ENCODE data around the gene CD58. TPM values are rescaled to one million over a fixed set of nuclear protein-coding genes. Genes with fewer than 3 reads are reported as not detected.
"Not testable (repeated sequence)": the region's sequence is repeated elsewhere in the genome, so short reads cannot be mapped to it uniquely, and the experiment has no call there.

Gene CD58
- total and polyA plus RNA-seq, 2 of the 4 experiments (the other 2 are of a cell fraction) = 5.4 to 5.7 TPM

- H2BK5ac ChIP-seq (ENCODE audit: low read depth, low read length, poor library complexity, severe bottlenecking) = not testable (repeated sequence)
- WGBS, 2 experiments (ENCODE audit: extremely low coverage in 2 of 2, insufficient read length in 1 of 2) = no CpG with 5 or more reads among the region's 3 CpGs
Measured at GRCh38 chr1:116620392-116620791, 49.6 kb upstream of the CD58 start.

GRCh38 chr1:116619106-116619505 lies 48.3 kb upstream of the CD58 start:
- H3K9me1 ChIP-seq (ENCODE audit: insufficient read depth, low read length); H3K18ac ChIP-seq (ENCODE audit: low read depth, low read length); DNase-seq; H3K36me3 ChIP-seq (ENCODE audit: control insufficient read depth, insufficient read depth, low read length); H3K4me2 ChIP-seq (ENCODE audit: low read depth, low read length); H3K79me1 ChIP-seq (ENCODE audit: low read depth in 1 of 2, low read length in 2 of 2); H2BK5ac ChIP-seq (ENCODE audit: low read depth, low read length, poor library complexity, severe bottlenecking); H4K8ac ChIP-seq (ENCODE audit: low read depth in 2 of 2, low read length in 2 of 2); ATAC-seq (ENCODE audit: low read depth); H4K20me1 ChIP-seq (ENCODE audit: insufficient read depth, low read length); H2AK9ac ChIP-seq (replicated peaks; ENCODE audit: low read depth, low read length, poor library complexity); H4K91ac ChIP-seq (ENCODE audit: insufficient read depth, low read depth, low read length); H3K9ac ChIP-seq (ENCODE audit: low read depth, low read length); H2AFZ ChIP-seq (replicated peaks; ENCODE audit: low read length, poor library complexity); H3K27ac ChIP-seq (ENCODE audit: insufficient read depth, low read length); in situ Hi-C loops (cut with MboI; ENCODE audit: low sequenced_read_pairs); CTCF ChIA-PET; H3K4ac ChIP-seq (ENCODE audit: low read depth, low read length); H3K27me3 ChIP-seq (ENCODE audit: control insufficient read depth, insufficient read depth, low read length); H3K56ac ChIP-seq (ENCODE audit: extremely low read depth, insufficient read depth, low read length); H3K4me1 ChIP-seq (ENCODE audit: control insufficient read depth, insufficient read depth, low read length); POLR2A ChIA-PET (ENCODE audit: unreplicated experiment); H4K5ac ChIP-seq (ENCODE audit: low read depth, low read length); H2BK15ac ChIP-seq (ENCODE audit: low read depth, low read length); H3K4me3 ChIP-seq (ENCODE audit: insufficient read depth, low read depth, low read length); H2BK20ac ChIP-seq (ENCODE audit: low read depth, low read length); BruUV-seq (replicated peaks); H3K14ac ChIP-seq (replicated peaks; ENCODE audit: low read depth, low read length); H2BK120ac ChIP-seq (ENCODE audit: low read depth, low read length); intact Hi-C loops (cut with micrococcal nuclease); dilution Hi-C loops (cut with HindIII; ENCODE audit: low sequenced_read_pairs, unreplicated experiment); H2AK5ac ChIP-seq (ENCODE audit: low read depth, low read length); H3K9me3 ChIP-seq (ENCODE audit: control insufficient read depth, insufficient read depth, low read length); H3K23ac ChIP-seq (ENCODE audit: low read depth, low read length): not testable (repeated sequence)
- WGBS, 2 experiments (ENCODE audit: extremely low coverage in 2 of 2, insufficient read length in 1 of 2) = no CpG with 5 or more reads among the region's 4 CpGs

More at GRCh38 chr1:116620392-116620791, 49.6 kb upstream of the CD58 start:
- dilution Hi-C loops (cut with HindIII; ENCODE audit: low sequenced_read_pairs, unreplicated experiment); H3K9me1 ChIP-seq (ENCODE audit: insufficient read depth, low read length); H3K14ac ChIP-seq (replicated peaks; ENCODE audit: low read depth, low read length); ATAC-seq (ENCODE audit: low read depth); CTCF ChIA-PET; H3K27ac ChIP-seq (ENCODE audit: insufficient read depth, low read length); H3K79me1 ChIP-seq (ENCODE audit: low read depth in 1 of 2, low read length in 2 of 2); POLR2A ChIA-PET (ENCODE audit: unreplicated experiment); intact Hi-C loops (cut with micrococcal nuclease); H2BK120ac ChIP-seq (ENCODE audit: low read depth, low read length); H3K18ac ChIP-seq (ENCODE audit: low read depth, low read length); H3K23ac ChIP-seq (ENCODE audit: low read depth, low read length); H3K36me3 ChIP-seq (ENCODE audit: control insufficient read depth, insufficient read depth, low read length); H2AK5ac ChIP-seq (ENCODE audit: low read depth, low read length); H3K4me1 ChIP-seq (ENCODE audit: control insufficient read depth, insufficient read depth, low read length); H4K8ac ChIP-seq (ENCODE audit: low read depth in 2 of 2, low read length in 2 of 2); DNase-seq; H2AFZ ChIP-seq (replicated peaks; ENCODE audit: low read length, poor library complexity); H4K91ac ChIP-seq (ENCODE audit: insufficient read depth, low read depth, low read length); H3K56ac ChIP-seq (ENCODE audit: extremely low read depth, insufficient read depth, low read length); H2AK9ac ChIP-seq (replicated peaks; ENCODE audit: low read depth, low read length, poor library complexity); H4K5ac ChIP-seq (ENCODE audit: low read depth, low read length); H3K4me2 ChIP-seq (ENCODE audit: low read depth, low read length); H3K4ac ChIP-seq (ENCODE audit: low read depth, low read length); H3K4me3 ChIP-seq (ENCODE audit: insufficient read depth, low read depth, low read length); H3K27me3 ChIP-seq (ENCODE audit: control insufficient read depth, insufficient read depth, low read length); in situ Hi-C loops (cut with MboI; ENCODE audit: low sequenced_read_pairs); BruUV-seq (replicated peaks); H3K9me3 ChIP-seq (ENCODE audit: control insufficient read depth, insufficient read depth, low read length); H4K20me1 ChIP-seq (ENCODE audit: insufficient read depth, low read length); H2BK20ac ChIP-seq (ENCODE audit: low read depth, low read length); H2BK15ac ChIP-seq (ENCODE audit: low read depth, low read length); H3K9ac ChIP-seq (ENCODE audit: low read depth, low read length): not testable (repeated sequence)
